Heart right ventricle (tissue), 16 donors: ENCODE results near the gene EXOC3L2. TPM values are rescaled to one million over a fixed set of nuclear protein-coding genes. Genes with fewer than 3 reads are reported as not detected.

Source experiments
- ATAC-seq, 8 donors: fragments of 200-7000 bp; cut with Tn5 transposase; one replicate each; pipeline ENCODE4 v1.9.1; 2020; ENCODE audit warnings: mild to moderate bottlenecking in 8 of 8, moderate library complexity in 8 of 8, moderate number of reproducible peaks in 1 of 8
- DNase-seq, 2 donors: peaks; one replicate each; pipeline ENCODE4 v3.0.0-alpha.2; 2020
- H3K27ac ChIP-seq, 10 donors: fragments of 200-600 bp; sonication (generic) in 2 of 10; one replicate each; pipeline versions ENCODE4 v1.5.0 to v1.8.0; 2020 to 2022; ENCODE audit warnings: mild to moderate bottlenecking in 3 of 10
- H3K27me3 ChIP-seq, 7 donors: fragments of 200-600 bp; one replicate each; pipeline ENCODE4 v1.8.0; 2021 to 2022; ENCODE audit warnings: mild to moderate bottlenecking in 2 of 7
- H3K36me3 ChIP-seq, 9 donors: fragments of 200-600 bp; sonication (generic) in 1 of 9; one replicate each; pipeline versions ENCODE4 v1.5.0 to v1.8.0; 2020 to 2022; ENCODE audit warnings: mild to moderate bottlenecking in 2 of 9
- H3K4me1 ChIP-seq, 9 donors: fragments of 200-600 bp; sonication (generic) in 1 of 9; one replicate each; pipeline versions ENCODE4 v1.5.0 to v1.8.0; 2020 to 2022; ENCODE audit warnings: mild to moderate bottlenecking in 4 of 9
- H3K4me3 ChIP-seq, 10 donors: fragments of 200-600 bp; sonication (generic) in 2 of 10; one replicate each; pipeline versions ENCODE4 v1.5.0 to v1.8.0; 2020 to 2022; ENCODE audit warnings: mild to moderate bottlenecking in 7 of 10, moderate library complexity in 2 of 10
- H3K9me3 ChIP-seq, 11 donors: fragments of 200-600 bp in 10 of 11; sonication (generic) in 2 of 11; one replicate each; pipeline versions ENCODE4 v1.5.0 to v1.8.0; 2013 to 2022; ENCODE audit warnings: mild to moderate bottlenecking in 2 of 11, control low read depth in 1 of 11, moderate library complexity in 1 of 11
- CTCF ChIP-seq, 9 donors: fragments of 200-600 bp; sonication (generic) in 2 of 9; IDR thresholded peaks; one replicate each; pipeline versions ENCODE4 v1.5.0 to v1.8.0; 2021 to 2022; ENCODE audit warnings: antibody characterized with exemption in 9 of 9, mild to moderate bottlenecking in 5 of 9, moderate library complexity in 1 of 9
- WGBS, 2 donors: extraction: QIAGEN DNeasy Blood & Tissue Kit; methylation state at CpG; one replicate each; pipeline ENCODE4 v1.1.7; 2013; ENCODE audit warnings: inconsistent platforms in 1 of 2; 5-methylcytosine and 5-hydroxymethylcytosine counted together
- intact Hi-C, 10 donors: fragments of 100-400 bp; cut with DNase I; formaldehyde crosslinking; loops; one replicate each; pipeline versions ENCODE4 v1.11.1 to v1.14.2; 2022
- polyA plus RNA-seq, 2 donors: library from polyadenylated mRNA; stranded (reverse); fragments of 200-250 nt; gene quantifications; one replicate each; pipeline ENCODE4 v1.2.3, GENCODE V29; 2013
- total RNA-seq, 10 donors: library from RNA; stranded (reverse); fragmentation: NEBNext Ultra II Directional in 3 of 10; extraction: Animal tissue kit (Norgen Biotek cat#: 25700) in 3 of 10; gene quantifications; one replicate each; pipeline versions ENCODE4 v1.2.1 to v1.2.4, GENCODE V29; 2021 to 2023
- donor health status: Arrhythmogenic right ventricular cardiomyopathy.
- donor health status: ischemic (EF 13 %, LVEDD 7.1; RV severe dilation, severe dysfunction).
- donor health status: healthy with polysubstance abuse.
- donor health status: DM: no; HTN: yes; CAD: no.
- donor health status: DM: no; HTN: no; CAD: no.
- donor health status: ischemic (EF 25% LVEDD 6.9; RV normal size, moderate dysfunction).
- donor health status: ischemic (EF 25% LVEDD 5.7; RV mildly dilated, moderate dysfunction).
- donor health status: healthy.
- donor health status: DM: yes; HTN: yes; CAD: no.
- donor health status: Ischemic cardiomyopathy.
- donor health status: ischemic (EF 35%, LVEDD 5.7; RV mildly dilated, moderate dysfunction).
- donor health status: nonischemic (EF 11% LVEDD 7.7; RV severe dilation, severe dysfunction).
- donor health status: DM: yes; HTN: yes; CAD: no.
- donor health status: PGD.
- donor health status: ischemic (EF 29% LVEDD 5.4; RV normal size, mild dysfunction).
- donor health status: nonischemic (EF 23%, LVEDD 6.1; RV moderate dilation, normal function).

Gene EXOC3L2
- total and polyA plus RNA-seq, 12 donors, result 0.27 to 2.0 (median 1.2) TPM

GRCh38 chr19:45256836-45257235 lies 11.6 kb upstream of the EXOC3L2 start:
- WGBS, 2 donors, result 97% methylated on average over 4 of the region's 4 CpGs
- TF ChIP-seq CTCF (IDR thresholded peaks at IDR 0.05), result no peak
- ATAC-seq (no peak), DNase-seq (no peak)
- Histone ChIP-seq H3K4me3 (no peak overlapping the region), H3K27ac (no peak overlapping the region), H3K9me3 (no peaks in the 10 kb centered on the region), H3K4me1 (peaks cover 11 to 32% (median 26%) of the 10 kb centered on the region in 9 donors), H3K27me3 (no peaks in the 10 kb centered on the region), H3K36me3 (peaks cover 0 to 22% (median 0%) of the 10 kb centered on the region in 9 donors)
- intact Hi-C loops, result loop anchor here in 4 of 10 donors (5.0 to 10.0 kb wide), 3 partner anchors 68 to 80 kb away; partner anchors contain the start of gene CKM (in 1 of the 4)

GRCh38 chr19:45255611-45256157 lies 10.5 kb upstream of the EXOC3L2 start:
- intact Hi-C loops, result loop anchor here in 4 of 10 donors (5.0 to 10.0 kb wide), 3 partner anchors 69 to 82 kb away; partner anchors contain the start of gene CKM (in 1 of the 4)
- ATAC-seq (no peak), DNase-seq (no peak)
- no peak overlapping the region for H3K4me3 ChIP-seq
- H3K9me3 ChIP-seq, result no peaks in the 10 kb centered on the region
- H3K27me3 ChIP-seq, result no peaks in the 10 kb centered on the region
- no peak for TF ChIP-seq CTCF (IDR thresholded peaks at IDR 0.05)
- no peak overlapping the region for H3K27ac ChIP-seq
- WGBS, 2 donors, result 81 to 84% methylated on average over 9 of the region's 9 CpGs
- H3K4me1 ChIP-seq, result peaks cover 11 to 33% (median 28%) of the 10 kb centered on the region in 9 donors
- peaks cover 0 to 19% (median 0%) of the 10 kb centered on the region in 9 donors for H3K36me3 ChIP-seq

GRCh38 chr19:45254044-45254531 lies 8.9 kb upstream of the EXOC3L2 start:
- peak in 6 of 9 donors; percentile 3 to 21 (median 18) for TF ChIP-seq CTCF (IDR thresholded peaks at IDR 0.05)
- no peaks in the 10 kb centered on the region for H3K27me3 ChIP-seq
- H3K36me3 ChIP-seq, result peaks cover 0 to 3% (median 0%) of the 10 kb centered on the region in 9 donors
- DNase-seq (no peak), ATAC-seq (no peak)
- WGBS, 2 donors, result 60 to 65% methylated on average over 11 of the region's 11 CpGs
- no peaks in the 10 kb centered on the region for H3K9me3 ChIP-seq
- peak overlapping the region in 1 of 10 donors; percentile 4 for H3K4me3 ChIP-seq
- H3K4me1 ChIP-seq, result peaks cover 11 to 40% (median 36%) of the 10 kb centered on the region in 9 donors
- intact Hi-C loops, result loop anchor here in 5 of 10 donors (5.0 to 10.0 kb wide), 3 partner anchors 71 to 81 kb away; partner anchors contain the start of gene CKM (in 1 of the 5)
- no peak overlapping the region for H3K27ac ChIP-seq

GRCh38 chr19:45253396-45254027 lies 8.3 kb upstream of the EXOC3L2 start:
- Histone ChIP-seq H3K9me3 (no peaks in the 10 kb centered on the region), H3K36me3 (no peaks in the 10 kb centered on the region), H3K4me3 (peak overlapping the region in 1 of 10 donors; percentile 4), H3K27ac (no peak overlapping the region), H3K4me1 (peaks cover 11 to 44% (median 36%) of the 10 kb centered on the region in 9 donors), H3K27me3 (no peaks in the 10 kb centered on the region)
- no peak for DNase-seq
- intact Hi-C loops, result loop anchor here in 5 of 10 donors (5.0 to 10.0 kb wide), 3 partner anchors 71 to 81 kb away; partner anchors contain the start of gene CKM (in 1 of the 5)
- TF ChIP-seq CTCF (IDR thresholded peaks at IDR 0.05), result no peak
- WGBS, 2 donors, result 74 to 75% methylated on average over 12 of the region's 12 CpGs
- ATAC-seq, result no peak
